HG02885 (cell line): ENCODE measurements around the gene ADAMTS17.
"Not testable (repeated sequence)": the region's sequence is repeated elsewhere in the genome, so short reads cannot be mapped to it uniquely, and the experiment has no call there.

Experiments used
- ATAC-seq: cut with Tn5 transposase; IDR thresholded peaks from one replicate; pipeline ENCODE4 v1.9.1; 2021; ENCODE audit warnings: mild to moderate bottlenecking; ENCODE audit not compliant: unreplicated experiment, poor library complexity

Gene ADAMTS17

GRCh38 chr15:99989095-99989494, 352.7 kb downstream of the ADAMTS17 start:
- no peak for ATAC-seq

GRCh38 chr15:99987701-99988100, 354.1 kb downstream of the ADAMTS17 start:
- ATAC-seq: no peak

DNA sequence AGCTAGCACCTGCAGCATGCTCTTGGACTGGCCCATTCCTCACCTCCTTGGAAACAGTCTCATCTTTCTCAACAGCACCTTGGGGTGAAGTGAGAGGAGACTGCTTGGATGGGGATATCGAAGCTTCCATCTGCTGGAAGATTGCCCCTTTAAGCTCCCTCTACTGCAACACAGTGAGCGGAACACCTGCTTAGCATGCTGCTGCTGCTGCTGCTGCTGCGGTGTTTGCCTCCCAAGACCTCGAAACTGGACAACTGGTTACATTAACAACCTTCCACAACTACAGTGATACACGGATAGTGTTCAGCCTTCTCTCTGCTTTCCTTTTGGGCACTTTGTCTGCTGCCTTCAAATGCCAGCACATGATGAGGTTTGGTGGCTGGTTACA, 354.7 kb downstream of the ADAMTS17 start:
- no peak for ATAC-seq

DNA sequence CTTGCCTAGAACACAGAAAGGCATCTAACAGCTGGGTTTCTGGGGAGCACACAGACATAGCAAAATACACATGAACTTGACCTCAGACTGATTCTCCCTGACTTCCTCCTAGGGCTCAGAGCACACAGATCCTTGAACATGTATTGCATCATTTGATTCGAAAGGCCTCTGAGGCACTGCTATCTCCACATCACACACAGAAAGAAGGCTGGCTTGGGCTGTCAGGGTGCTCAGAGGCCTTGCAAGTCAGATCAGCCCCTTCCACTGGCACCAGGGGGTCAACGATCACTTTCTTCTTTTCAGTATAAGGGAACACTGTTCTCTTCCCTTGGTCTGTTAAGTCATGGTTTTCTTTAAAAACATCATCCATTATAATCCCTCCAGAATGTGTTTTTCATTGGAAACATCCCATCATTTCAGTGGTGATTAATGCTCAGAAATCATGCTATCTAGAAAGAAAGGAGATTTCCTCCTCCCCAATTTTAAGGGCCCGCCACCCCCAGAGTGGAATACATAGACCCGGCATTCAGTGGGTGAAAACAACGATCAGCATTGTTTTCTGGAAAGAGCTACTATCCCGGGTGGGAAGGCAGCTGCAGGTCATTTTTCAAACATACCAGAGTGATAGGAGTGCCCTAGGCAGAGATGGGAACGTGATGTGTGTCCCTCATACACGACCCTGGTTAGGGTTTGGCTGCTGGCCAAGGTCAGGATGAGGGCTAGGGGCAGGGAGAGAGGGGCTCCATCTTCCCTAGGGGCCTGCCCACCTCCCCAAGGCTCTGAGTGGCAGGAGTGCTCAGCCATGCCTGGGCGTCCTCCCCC, 355.3 kb downstream of the ADAMTS17 start:
- ATAC-seq: no peak

DNA sequence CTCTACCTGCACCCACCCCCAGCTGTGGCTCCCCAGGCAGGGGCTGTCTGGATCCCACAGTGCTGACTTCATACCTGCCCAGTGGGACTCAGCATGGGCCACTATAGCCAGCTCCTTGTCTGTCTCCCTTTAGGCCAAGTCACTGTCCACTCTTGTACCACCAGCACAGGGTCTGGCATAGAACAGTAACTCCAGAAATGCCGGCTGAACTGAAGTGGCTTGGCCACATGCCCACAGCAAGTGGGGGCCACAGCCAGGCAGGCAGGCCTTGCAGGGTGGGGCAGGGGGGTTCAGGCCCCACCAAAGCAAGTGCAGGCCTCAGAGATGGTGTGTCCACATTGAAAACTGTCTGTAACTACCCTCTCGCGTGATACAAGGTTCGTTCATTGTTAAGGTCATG, 355.9 kb downstream of the ADAMTS17 start:
- ATAC-seq: no peak

DNA sequence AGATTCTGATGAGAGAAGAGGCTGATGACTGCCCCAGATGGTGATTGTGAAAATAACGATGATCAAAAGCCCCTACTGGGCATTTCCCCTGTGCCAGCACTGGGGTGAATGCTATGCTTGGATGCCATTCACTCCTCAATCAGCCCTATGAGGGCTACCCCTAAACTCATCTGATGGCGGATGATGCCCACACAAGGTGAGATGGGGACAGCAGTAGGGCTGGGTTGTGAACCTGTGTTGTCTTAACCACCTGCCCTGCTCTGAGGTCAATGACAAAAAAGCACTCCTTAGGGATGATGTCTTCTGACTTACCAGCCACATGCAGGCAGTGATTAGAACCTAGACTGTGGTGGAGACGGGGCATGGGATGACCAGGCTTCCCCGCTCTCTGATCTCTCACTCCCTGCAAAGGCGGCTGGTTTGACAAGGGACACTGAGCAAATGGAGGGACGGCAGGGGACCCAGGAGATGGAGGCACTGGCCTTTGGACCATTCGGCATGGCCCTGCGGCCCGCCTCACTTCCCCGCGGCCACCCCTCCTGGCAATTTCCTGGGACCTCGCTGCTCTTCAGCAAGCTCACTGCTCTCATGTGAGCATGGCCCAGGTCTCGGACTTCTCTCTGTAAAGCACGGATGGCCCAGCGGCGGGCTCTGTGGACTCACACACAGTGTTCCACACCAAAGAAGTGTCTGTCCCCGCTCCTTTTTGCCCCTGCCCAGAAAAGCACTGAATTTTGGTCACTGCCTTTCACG, 357.1 kb downstream of the ADAMTS17 start:
- ATAC-seq: no peak

DNA sequence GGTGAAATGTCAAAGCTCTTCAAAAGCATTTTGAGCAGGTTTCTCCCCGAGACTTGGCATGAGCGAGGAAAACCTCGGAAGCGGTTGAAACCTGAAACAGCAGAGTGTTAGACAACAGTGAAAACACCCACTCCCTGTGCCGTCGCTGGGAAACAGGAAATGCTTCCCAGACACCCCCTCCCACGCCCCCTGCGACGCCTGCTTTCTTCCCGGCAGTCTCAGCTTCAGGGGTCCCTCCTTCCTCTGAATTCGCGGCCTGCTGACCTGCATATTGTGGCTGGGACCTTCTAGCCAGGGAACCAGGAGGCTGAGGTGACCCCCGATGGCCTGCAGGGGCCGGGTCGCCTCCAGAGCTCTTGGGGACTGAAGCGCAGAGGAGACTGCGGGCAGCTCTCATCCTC, 357.9 kb downstream of the ADAMTS17 start:
- no peak for ATAC-seq

- ATAC-seq: no peak
Measured at GRCh38 chr15:99983171-99983885, 358.4 kb downstream of the ADAMTS17 start.

- ATAC-seq: no peak
Measured at GRCh38 chr15:99982662-99983061, 359.1 kb downstream of the ADAMTS17 start.

DNA sequence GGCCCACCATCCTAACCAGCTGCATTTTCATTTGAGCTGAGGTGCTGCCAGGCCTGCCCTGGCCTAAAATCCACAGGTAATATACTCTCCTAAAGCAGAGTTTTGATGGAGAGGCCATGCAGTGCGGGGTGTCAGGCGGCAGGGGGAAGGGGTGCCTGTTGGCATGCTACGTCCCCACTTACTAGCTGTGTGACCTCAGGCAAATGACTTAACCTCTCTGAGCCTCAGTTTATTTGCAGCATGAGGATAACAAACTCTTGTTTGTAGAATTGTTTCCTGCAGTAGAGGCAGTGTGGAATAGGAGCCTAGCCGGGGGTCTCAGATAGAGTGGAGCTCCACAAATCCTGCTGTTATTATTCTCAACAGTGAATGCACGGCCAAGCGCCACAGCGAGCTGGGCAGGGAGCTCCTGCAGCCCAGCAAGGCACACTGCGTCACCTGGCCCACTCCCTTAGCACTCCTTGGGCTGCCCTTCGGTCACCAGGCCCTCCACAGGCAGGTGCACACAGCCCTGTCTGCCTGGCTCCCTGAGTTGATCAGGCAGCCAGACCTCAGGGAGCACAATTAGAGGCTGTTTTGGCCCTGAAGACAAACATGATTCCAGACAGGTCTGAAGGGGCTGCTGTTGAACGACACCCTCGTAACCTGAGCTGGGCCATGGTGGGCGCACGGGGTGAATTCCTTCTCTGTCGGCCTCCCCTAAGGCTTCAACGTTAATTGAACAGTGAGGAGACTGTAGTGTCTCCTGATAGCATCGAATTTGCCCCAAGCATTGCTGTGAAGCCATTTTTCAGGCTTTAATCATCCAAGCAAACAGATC, 359.7 kb downstream of the ADAMTS17 start:
- ATAC-seq: no peak

- ATAC-seq: no peak
Measured at GRCh38 chr15:99981191-99981647, 360.6 kb downstream of the ADAMTS17 start.

DNA sequence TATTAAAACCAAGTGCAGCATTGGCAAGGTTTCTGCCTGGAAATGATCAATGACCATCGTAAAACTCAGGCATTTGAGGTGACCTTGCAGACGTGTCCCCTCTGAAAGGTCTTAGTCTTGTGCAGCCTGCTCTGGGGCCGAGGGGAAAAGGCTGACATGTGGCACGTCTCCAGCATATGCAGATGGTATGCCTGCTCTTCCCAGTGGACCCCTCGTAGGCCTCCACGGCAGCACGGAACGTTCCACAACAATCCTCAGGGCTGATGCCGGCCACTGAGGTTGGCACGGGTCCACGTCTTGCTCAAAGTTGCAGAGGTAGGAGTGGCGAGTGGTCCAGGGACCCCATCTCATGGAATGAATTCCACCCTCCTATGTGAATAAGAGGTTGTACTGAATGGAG, 361.0 kb downstream of the ADAMTS17 start:
- no peak for ATAC-seq

GRCh38 chr15:99979886-99980285, 361.9 kb downstream of the ADAMTS17 start:
- not testable (repeated sequence) for ATAC-seq

DNA sequence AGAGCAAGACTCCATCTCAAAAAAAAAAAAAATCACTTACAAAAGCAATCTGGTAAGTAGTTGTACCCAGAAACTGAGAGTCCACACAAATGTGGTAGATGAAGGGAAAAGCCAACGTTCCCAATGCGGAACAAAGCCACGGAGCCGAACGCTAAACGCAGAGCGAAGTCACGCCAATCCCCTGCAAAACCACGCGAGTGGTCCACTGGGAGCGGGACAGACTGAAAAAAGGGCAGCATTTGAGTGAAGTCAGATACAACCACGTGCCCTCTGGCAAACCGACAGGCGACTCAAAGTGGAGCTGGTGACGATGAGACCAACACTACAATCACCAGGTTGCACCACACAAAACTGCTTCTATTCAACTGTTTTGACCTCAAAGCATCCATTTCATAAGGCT, 362.4 kb downstream of the ADAMTS17 start:
- no peak for ATAC-seq

GRCh38 chr15:99978426-99978825, 363.3 kb downstream of the ADAMTS17 start:
- no peak for ATAC-seq

- no peak for ATAC-seq
Measured at GRCh38 chr15:99977929-99978328, 363.8 kb downstream of the ADAMTS17 start.

DNA sequence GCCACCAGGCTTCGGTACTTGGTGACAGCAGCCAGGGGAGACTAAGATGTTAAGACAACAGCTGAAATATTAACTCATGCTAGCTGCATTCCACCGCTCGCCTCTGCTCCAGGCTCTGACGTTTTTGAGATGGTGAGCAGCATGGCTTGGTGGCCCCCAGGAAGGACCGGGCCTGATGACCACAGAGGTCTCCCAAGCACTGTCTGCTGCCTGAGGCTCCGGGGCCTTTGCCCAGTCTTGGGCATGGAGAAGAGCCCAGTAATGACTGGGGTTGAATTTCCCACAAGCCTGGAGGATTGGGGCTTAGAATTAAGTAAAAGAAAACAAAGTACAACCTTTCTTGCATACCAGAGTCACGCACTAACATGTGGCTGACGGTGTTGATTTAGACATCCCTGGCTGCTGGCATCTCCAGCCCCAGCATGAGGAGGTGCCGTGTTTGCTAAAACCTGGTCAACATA, 364.9 kb downstream of the ADAMTS17 start:
- ATAC-seq: no peak

GRCh38 chr15:99976000-99976399, 365.8 kb downstream of the ADAMTS17 start:
- no peak for ATAC-seq

GRCh38 chr15:99974246-99974645, 367.5 kb downstream of the ADAMTS17 start:
- no peak for ATAC-seq

DNA sequence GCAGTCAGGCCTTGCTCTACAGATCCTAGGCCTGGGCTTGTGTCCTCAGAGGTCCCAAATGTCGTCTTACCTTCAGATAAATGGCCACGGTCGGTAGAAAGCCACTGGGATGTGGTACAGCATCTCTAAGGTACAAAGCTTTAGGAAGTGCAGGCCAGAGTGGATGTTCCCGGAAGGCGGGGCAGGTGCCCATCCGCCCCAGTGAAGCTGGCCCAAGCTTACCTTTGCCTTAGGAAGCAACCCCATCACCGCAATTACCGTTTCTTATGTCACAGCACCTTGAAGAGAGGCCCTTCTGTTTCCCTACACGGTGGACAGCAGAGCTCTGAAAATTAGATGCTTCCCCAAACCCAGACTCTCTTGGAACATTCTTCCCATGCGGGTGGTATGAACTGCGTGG, 368.4 kb downstream of the ADAMTS17 start:
- ATAC-seq: no peak
